Colonic mucosa (tissue), 4 donors: ENCODE results near the gene RIMOC1. TPM values are rescaled to one million over a fixed set of nuclear protein-coding genes. Genes with fewer than 3 reads are reported as not detected.

Experiments used
- DNase-seq: peaks from one replicate; pipeline ENCODE4 v3.0.0-alpha.2; 2020
- H3K27ac ChIP-seq: fragments of 200-600 bp; one replicate; pipeline ENCODE4 v1.8.0; 2021
- H3K27me3 ChIP-seq: fragments of 200-600 bp; one replicate; pipeline ENCODE4 v1.8.0; 2021
- H3K36me3 ChIP-seq: fragments of 200-600 bp; one replicate; pipeline ENCODE4 v1.8.0; 2021
- H3K4me1 ChIP-seq: fragments of 200-600 bp; one replicate; pipeline ENCODE4 v1.8.0; 2021; ENCODE audit warnings: mild to moderate bottlenecking
- H3K4me3 ChIP-seq: fragments of 200-600 bp; one replicate; pipeline ENCODE4 v1.8.0; 2021
- H3K9ac ChIP-seq, 2 donors: one replicate each; pipeline ENCODE4 v1.7.0; 2013; ENCODE audit warnings: control low read depth in 2 of 2, low read depth in 2 of 2, low read length in 2 of 2
- H3K9me3 ChIP-seq: fragments of 200-600 bp; one replicate; pipeline ENCODE4 v1.8.0; 2021
- intact Hi-C: fragments of 100-400 bp; cut with DNase I; formaldehyde crosslinking; loops from one replicate; pipeline ENCODE4 v1.14.1; 2022
- total RNA-seq, 2 donors: library from RNA; stranded (reverse); fragmentation: NEBNext Ultra II Directional in 1 of 2; extraction: Animal tissue kit (Norgen Biotek cat#: 25700) in 1 of 2; gene quantifications; one replicate each; pipeline ENCODE4 v1.2.1, GENCODE V29; 2021
- TF ChIP-seq, protein P1 (sequence below): fragments of 200-600 bp; IDR thresholded peaks from one replicate; pipeline ENCODE4 v1.8.0; 2022; ENCODE audit warnings: antibody characterized with exemption, mild to moderate bottlenecking
- donor health status: healthy.
- donor health status: DM: no; HTN: no; CAD: no.
- donor health status: DM: no; HTN: no; CAD: no.

RIMOC1 gene
- total RNA-seq, 2 donors from 2014 or later: 23.1 to 29.7 TPM

DNA sequence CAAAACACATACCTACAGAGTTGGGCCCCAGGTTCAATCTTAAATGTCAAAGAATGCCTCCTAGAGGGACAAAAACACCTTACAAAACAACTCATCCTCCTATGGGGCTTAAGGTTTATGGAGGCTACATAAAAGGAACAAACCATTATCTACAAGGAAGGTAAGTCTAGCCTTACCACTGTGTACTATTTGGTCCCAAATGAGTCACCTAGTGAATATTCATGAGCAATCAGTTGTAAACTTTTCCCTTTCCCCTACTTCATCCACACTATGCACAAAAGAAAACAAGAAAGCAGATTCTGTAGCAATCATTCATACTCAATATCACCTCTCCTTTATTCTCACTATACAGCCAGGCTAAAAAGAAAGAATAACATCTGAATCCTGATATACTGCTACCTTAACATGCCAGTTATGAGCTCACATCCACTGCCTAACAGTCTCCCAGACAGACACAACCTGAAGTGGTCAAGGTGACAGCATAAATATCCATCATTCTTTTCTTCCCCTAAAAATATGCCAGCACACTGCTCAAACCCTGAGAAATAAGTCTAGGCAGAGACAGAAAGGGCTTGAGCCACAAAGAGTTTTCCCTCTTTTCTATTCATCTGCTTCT lies 40.2 kb upstream of the RIMOC1 start:
- no peaks in the 10 kb centered on the region for H3K36me3 ChIP-seq
- TF ChIP-seq, protein P1, sequence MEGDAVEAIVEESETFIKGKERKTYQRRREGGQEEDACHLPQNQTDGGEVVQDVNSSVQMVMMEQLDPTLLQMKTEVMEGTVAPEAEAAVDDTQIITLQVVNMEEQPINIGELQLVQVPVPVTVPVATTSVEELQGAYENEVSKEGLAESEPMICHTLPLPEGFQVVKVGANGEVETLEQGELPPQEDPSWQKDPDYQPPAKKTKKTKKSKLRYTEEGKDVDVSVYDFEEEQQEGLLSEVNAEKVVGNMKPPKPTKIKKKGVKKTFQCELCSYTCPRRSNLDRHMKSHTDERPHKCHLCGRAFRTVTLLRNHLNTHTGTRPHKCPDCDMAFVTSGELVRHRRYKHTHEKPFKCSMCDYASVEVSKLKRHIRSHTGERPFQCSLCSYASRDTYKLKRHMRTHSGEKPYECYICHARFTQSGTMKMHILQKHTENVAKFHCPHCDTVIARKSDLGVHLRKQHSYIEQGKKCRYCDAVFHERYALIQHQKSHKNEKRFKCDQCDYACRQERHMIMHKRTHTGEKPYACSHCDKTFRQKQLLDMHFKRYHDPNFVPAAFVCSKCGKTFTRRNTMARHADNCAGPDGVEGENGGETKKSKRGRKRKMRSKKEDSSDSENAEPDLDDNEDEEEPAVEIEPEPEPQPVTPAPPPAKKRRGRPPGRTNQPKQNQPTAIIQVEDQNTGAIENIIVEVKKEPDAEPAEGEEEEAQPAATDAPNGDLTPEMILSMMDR: no peak
- peaks cover 3% of the 10 kb centered on the region for H3K4me1 ChIP-seq
- H3K9me3 ChIP-seq: no peaks in the 10 kb centered on the region
- no peak overlapping the region for H3K27ac ChIP-seq
- DNase-seq: no peak
- H3K9ac ChIP-seq: no peak overlapping the region
- H3K27me3 ChIP-seq: no peaks in the 10 kb centered on the region
- no peak overlapping the region for H3K4me3 ChIP-seq
- intact Hi-C loops: no loop called here

DNA sequence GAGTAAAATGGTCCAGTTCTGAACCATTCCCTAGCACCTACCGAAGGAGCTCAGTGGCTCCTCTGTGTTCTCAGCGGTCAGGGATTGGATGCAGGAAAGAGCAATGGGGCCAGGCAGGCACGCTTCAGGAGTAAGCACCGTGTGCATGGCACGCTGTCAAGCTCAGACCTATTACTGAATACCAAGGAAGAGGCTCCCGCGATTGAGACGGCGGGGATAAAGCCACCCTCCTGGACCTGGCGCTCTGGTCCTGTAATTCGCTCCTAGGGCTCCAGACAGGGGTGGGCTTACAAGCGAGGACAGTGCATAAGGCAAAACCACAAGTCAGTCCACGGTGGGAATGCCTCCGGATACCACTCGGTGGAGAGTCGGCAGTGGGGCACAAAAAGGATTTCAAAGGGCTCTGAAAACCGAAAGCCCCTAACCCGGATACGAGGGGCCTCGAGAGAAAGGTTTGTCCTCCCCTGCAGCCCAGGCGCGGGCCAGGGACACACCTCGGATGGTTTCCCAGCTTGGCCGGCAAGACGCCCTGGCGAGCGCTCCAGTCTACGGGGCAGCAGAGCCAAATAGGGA lies 34.9 kb upstream of the RIMOC1 start:
- H3K36me3 ChIP-seq: no peaks in the 10 kb centered on the region
- intact Hi-C loops: loop anchor here (5.0 kb wide), 1 partner anchor 38 kb away; no protein-coding TSS in a partner anchor
- no peaks in the 10 kb centered on the region for H3K9me3 ChIP-seq
- peak overlapping the region; percentile 71 for H3K27ac ChIP-seq
- peaks cover 6% of the 10 kb centered on the region for H3K4me1 ChIP-seq
- peak overlapping the region; percentile 76 for H3K4me3 ChIP-seq
- H3K9ac ChIP-seq: peak overlapping the region; percentile 52 to 74
- TF ChIP-seq, protein P1: no peak
- peak; percentile 24 for DNase-seq
- H3K27me3 ChIP-seq: no peaks in the 10 kb centered on the region

DNA sequence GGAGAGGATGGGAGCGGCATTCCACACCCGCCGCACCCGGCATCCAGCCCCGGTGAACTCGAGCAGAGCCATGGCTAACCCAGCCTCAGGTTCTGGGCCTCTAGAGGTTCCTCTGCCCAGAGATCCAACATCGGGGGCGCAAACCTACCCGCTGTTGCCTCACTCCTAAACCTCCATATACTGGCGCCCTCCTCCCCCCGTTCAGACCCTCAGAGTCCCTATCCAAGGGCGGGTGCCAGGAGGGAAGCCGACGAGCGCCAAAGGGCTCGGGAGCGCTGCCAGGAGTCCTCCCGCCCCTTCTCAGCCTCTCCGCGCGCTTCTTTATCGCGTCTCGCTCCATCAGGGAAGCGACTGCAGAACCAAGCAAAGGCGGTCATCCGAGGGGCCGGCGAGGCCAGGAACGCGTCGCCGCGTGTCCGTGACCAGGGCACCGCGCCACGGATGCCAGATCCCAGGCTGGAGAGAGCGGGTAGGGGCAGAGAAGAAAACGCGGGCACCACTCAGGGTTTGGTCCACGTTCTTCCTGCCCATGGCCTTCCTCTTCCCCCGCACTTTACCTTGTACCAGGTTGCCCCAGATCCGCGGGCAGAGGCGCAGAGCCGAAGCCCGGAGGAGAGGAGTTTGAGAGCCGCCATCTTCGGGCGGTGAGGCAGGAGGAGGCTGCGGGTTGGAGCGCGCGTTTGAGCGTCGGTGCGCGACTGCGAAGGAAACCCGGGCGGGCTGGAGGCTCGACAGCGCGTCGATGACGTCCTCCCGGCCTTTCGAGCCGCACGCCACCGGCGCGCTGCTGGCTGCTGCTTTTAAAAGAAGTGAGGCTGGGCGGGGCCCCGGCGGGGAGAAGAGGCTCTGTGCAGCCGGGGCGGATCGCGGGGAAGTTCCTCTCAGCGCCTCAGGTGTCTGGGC lies 34.2 kb upstream of the RIMOC1 start, which contains the start of gene OXCT1:
OXCT1 (minus strand) TSS at position 702 of the 903 bp plus-strand sequence; CDS start at position 635, 67 bp downstream.
- intact Hi-C loops: loop anchor here (5.0 kb wide), 2 partner anchors 37 to 57 kb away; partner anchors contain the start of gene FBXO4
- Histone ChIP-seq H3K27ac (peak within 1 kb of the TSS; percentile 71), H3K4me3 (peak within 1 kb of the TSS; percentile 76), H3K4me1 (peaks cover 6% of the 10 kb centered on the region), H3K36me3 (no peaks in the 10 kb centered on the region), H3K27me3 (no peaks in the 10 kb centered on the region), H3K9me3 (no peaks in the 10 kb centered on the region), H3K9ac (peak within 1 kb of the TSS; percentile 52 to 74)
- TF ChIP-seq, protein P1: no peak
- peak; percentile 85 for DNase-seq

DNA sequence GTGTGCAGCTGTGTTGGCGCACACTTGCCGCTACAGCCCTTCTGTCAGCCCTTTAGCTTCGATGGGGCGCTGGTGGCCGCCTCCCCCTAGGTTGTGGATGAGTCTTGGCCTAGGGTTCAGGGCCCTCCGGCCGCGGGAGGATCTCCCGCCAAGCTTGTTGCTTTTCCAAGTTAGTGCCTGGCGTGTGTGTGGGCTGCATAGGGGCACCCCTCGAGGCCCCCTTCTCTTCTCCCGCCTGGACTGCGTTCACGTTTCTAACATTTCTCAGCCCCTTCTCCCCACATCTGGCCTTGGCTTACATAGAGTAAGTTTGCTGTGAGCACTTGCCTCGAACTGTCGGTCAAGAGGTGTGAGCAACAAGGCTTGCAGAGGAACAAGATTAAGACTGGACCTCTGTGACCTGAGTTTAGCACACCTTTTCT lies 33.5 kb upstream of the RIMOC1 start:
- intact Hi-C loops: loop anchor here (5.0 kb wide), 1 partner anchor 57 kb away; the partner anchor contains the start of gene FBXO4
- no peaks in the 10 kb centered on the region for H3K9me3 ChIP-seq
- DNase-seq: no peak
- peak overlapping the region; percentile 71 for H3K27ac ChIP-seq
- peaks cover 6% of the 10 kb centered on the region for H3K4me1 ChIP-seq
- peak overlapping the region; percentile 76 for H3K4me3 ChIP-seq
- H3K9ac ChIP-seq: peak overlapping the region; percentile 52 to 74
- TF ChIP-seq, protein P1: no peak
- H3K36me3 ChIP-seq: no peaks in the 10 kb centered on the region
- no peaks in the 10 kb centered on the region for H3K27me3 ChIP-seq

DNA sequence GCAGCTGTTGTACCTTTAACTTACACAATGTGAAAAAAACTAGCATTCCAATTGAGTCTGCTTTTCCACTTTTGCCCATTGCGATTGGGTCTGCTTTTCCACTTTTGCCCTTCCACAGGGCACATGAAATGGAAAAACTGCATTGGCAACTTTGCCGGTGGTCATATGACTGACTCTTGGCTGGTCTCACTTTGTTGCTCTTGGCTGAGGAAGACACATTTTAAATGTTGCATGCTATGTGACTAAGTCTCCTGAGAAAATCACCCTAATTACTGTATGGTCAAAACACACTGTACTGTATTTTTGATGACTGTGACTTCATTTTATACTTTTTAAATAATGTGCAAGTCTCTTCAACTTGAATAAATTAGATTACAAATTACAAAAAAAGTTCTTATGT lies 32.3 kb upstream of the RIMOC1 start:
- H3K9me3 ChIP-seq: no peaks in the 10 kb centered on the region
- TF ChIP-seq, protein P1: no peak
- H3K4me3 ChIP-seq: no peak overlapping the region
- H3K27me3 ChIP-seq: no peaks in the 10 kb centered on the region
- peaks cover 6% of the 10 kb centered on the region for H3K4me1 ChIP-seq
- intact Hi-C loops: loop anchor here (5.0 kb wide), 1 partner anchor 55 kb away; the partner anchor contains the start of gene FBXO4
- no peak overlapping the region for H3K9ac ChIP-seq
- H3K27ac ChIP-seq: no peak overlapping the region
- no peak for DNase-seq
- H3K36me3 ChIP-seq: no peaks in the 10 kb centered on the region
